Fibroblast of lung (primary cell): Measurements from ENCODE around the gene PXDN. TPM values are rescaled to one million over a fixed set of nuclear protein-coding genes. Genes with fewer than 3 reads are reported as not detected.

Source experiments
- DNase-seq, 2 donors: peaks; one replicate each; pipeline versions ENCODE4 v3.0.0 to v3.0.0-alpha.2; 2010; ENCODE audit warnings: low read depth in 2 of 2
- H2AFZ ChIP-seq: 2 replicates; pipeline ENCODE4 v1.5.1; 2012; ENCODE audit warnings: low read length, control low read depth, inconsistent platforms
- H3K27ac ChIP-seq: 2 replicates; pipeline ENCODE4 v1.5.1; 2011; ENCODE audit warnings: low read length, control low read depth; ENCODE audit not compliant: insufficient read depth
- H3K27me3 ChIP-seq: 2 replicates; pipeline ENCODE4 v1.5.1; 2011; ENCODE audit warnings: mild to moderate bottlenecking, low read length; ENCODE audit not compliant: control insufficient read depth, insufficient read depth
- H3K36me3 ChIP-seq: 2 replicates; pipeline ENCODE4 v1.5.1; 2011; ENCODE audit warnings: low read length; ENCODE audit not compliant: control insufficient read depth, insufficient read depth
- H3K4me1 ChIP-seq: 2 replicates; pipeline ENCODE4 v1.5.1; 2011; ENCODE audit warnings: low read length; ENCODE audit not compliant: control insufficient read depth, insufficient read depth; ENCODE audit errors: extremely low read depth
- H3K4me2 ChIP-seq: 2 replicates; pipeline ENCODE4 v1.5.1; 2011; ENCODE audit warnings: low read length, control low read depth; ENCODE audit not compliant: insufficient read depth; ENCODE audit errors: extremely low read depth
- H3K4me3 ChIP-seq, 4 experiments: fragments of 200-600 bp in 1 of 4; sonication (generic) in 1 of 4; replicated peaks in 1 of 4; 2 replicates each; pipeline ENCODE4 v1.5.1; 2011 to 2016; ENCODE audit warnings: low read length in 4 of 4, low read depth in 3 of 4, mild to moderate bottlenecking in 3 of 4, control low read depth in 2 of 4, inconsistent platforms in 1 of 4, mixed read lengths in 1 of 4; ENCODE audit not compliant: insufficient read depth in 1 of 4; ENCODE audit errors: control extremely low read depth in 1 of 4
- H3K79me2 ChIP-seq: 2 replicates; pipeline ENCODE4 v1.5.1; 2012; ENCODE audit warnings: mild to moderate bottlenecking, low read length, inconsistent platforms; ENCODE audit not compliant: control insufficient read depth, insufficient read depth
- H3K9ac ChIP-seq: 2 replicates; pipeline ENCODE4 v1.5.1; 2011; ENCODE audit warnings: mild to moderate bottlenecking, low read length, control low read depth; ENCODE audit not compliant: insufficient read depth
- H3K9me3 ChIP-seq: 2 replicates; pipeline ENCODE4 v1.5.1; 2012; ENCODE audit warnings: low read depth, low read length; ENCODE audit not compliant: control insufficient read depth, insufficient read depth
- H4K20me1 ChIP-seq: 2 replicates; pipeline ENCODE4 v1.5.1; 2011; ENCODE audit warnings: low read length; ENCODE audit not compliant: control insufficient read depth, insufficient read depth; ENCODE audit errors: extremely low read depth
- EZH2 ChIP-seq: IDR thresholded peaks from 2 replicates; pipeline ENCODE4 v1.5.1; 2012; ENCODE audit warnings: low read length, control low read depth, mild to moderate bottlenecking; ENCODE audit errors: missing control alignments
- polyA plus RNA-seq, 2 donors: library from polyadenylated mRNA; depleted of rRNA in 1 of 2; stranded (reverse) in 1 of 2; unstranded in 1 of 2; fragments of >200 nt; gene quantifications; 2 replicates each; pipeline ENCODE4 v1.2.1, GENCODE V29; 2011 to 2012; ENCODE audit warnings: missing spikeins in 1 of 2
- total RNA-seq: library from RNA; depleted of rRNA; stranded (reverse); fragments of >200 nt; gene quantifications from 2 replicates; pipeline ENCODE4 v1.2.1, GENCODE V29; 2014
- TF ChIP-seq, protein P1 (sequence below), 2 donors: IDR thresholded peaks in 1 of 2; conservative IDR thresholded peaks in 1 of 2; 1 replicate in 1 of 2; 2 replicates in 1 of 2; pipeline ENCODE4 v1.5.1; 2011 to 2012; ENCODE audit warnings: low read length in 2 of 2, control low read depth in 1 of 2, inconsistent platforms in 1 of 2, low read depth in 1 of 2, mild to moderate bottlenecking in 1 of 2

Gene PXDN
- total and polyA plus RNA-seq, 2 donors (not counting 1 experiment from before 2014, with no cell fraction given): 153 to 298 TPM

DNA sequence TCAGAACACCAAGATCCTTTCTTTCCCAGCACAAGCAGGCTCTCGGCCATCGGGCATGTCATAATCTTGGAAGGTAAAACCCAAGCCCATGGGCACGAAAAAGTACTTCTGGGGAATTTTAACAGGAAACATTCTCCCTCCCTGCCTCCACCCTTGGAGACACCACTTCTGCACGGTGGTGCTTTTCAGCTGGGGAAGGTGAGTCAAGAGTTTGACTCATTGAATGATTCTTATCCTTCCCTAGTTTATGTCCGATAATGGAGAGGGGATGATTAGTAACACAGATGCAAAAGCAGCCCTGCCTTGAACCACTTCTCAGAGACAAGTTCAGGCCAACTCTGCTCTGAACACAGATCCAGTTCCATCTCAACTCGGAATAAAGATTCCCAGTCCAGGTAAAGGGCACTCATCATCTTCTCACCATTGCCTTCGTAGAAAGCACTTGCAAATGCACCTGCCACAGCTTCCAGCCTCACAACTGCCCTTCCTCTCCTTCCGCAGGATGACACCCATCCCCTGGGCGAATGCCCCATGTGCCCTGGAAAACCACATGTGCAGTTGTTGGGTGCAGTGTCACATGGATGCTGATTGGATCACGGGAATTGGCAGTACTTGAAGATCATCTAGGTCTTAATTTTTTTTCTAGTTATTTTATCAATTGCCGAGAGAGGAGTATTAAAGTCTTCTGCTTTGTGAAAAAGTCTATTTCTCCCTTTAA is 136.2 kb downstream of the PXDN start:
- H3K4me3 ChIP-seq: no peak overlapping the region
- H3K27ac ChIP-seq: no peak overlapping the region
- no peaks in the 10 kb centered on the region for H3K9me3 ChIP-seq
- H3K27me3 ChIP-seq: peaks cover 6% of the 10 kb centered on the region
- H3K4me2 ChIP-seq: no peak overlapping the region
- no peak overlapping the region for H2AFZ ChIP-seq
- no peak overlapping the region for H3K9ac ChIP-seq
- no peaks in the 10 kb centered on the region for H3K79me2 ChIP-seq
- no peaks in the 10 kb centered on the region for H3K36me3 ChIP-seq
- TF ChIP-seq, protein P1, sequence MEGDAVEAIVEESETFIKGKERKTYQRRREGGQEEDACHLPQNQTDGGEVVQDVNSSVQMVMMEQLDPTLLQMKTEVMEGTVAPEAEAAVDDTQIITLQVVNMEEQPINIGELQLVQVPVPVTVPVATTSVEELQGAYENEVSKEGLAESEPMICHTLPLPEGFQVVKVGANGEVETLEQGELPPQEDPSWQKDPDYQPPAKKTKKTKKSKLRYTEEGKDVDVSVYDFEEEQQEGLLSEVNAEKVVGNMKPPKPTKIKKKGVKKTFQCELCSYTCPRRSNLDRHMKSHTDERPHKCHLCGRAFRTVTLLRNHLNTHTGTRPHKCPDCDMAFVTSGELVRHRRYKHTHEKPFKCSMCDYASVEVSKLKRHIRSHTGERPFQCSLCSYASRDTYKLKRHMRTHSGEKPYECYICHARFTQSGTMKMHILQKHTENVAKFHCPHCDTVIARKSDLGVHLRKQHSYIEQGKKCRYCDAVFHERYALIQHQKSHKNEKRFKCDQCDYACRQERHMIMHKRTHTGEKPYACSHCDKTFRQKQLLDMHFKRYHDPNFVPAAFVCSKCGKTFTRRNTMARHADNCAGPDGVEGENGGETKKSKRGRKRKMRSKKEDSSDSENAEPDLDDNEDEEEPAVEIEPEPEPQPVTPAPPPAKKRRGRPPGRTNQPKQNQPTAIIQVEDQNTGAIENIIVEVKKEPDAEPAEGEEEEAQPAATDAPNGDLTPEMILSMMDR (conservative IDR thresholded peaks at IDR 0.05 in 1 of 2, IDR thresholded peaks at IDR 0.05 in 1 of 2; ENCODE audit: low read depth in 1 of 2, low read length in 2 of 2): no peak
- TF ChIP-seq EZH2: no peak
- H3K4me1 ChIP-seq: peaks cover 14% of the 10 kb centered on the region
- peak in 1 of 2 donors; percentile 71 for DNase-seq
- H4K20me1 ChIP-seq: no peaks in the 10 kb centered on the region

DNA sequence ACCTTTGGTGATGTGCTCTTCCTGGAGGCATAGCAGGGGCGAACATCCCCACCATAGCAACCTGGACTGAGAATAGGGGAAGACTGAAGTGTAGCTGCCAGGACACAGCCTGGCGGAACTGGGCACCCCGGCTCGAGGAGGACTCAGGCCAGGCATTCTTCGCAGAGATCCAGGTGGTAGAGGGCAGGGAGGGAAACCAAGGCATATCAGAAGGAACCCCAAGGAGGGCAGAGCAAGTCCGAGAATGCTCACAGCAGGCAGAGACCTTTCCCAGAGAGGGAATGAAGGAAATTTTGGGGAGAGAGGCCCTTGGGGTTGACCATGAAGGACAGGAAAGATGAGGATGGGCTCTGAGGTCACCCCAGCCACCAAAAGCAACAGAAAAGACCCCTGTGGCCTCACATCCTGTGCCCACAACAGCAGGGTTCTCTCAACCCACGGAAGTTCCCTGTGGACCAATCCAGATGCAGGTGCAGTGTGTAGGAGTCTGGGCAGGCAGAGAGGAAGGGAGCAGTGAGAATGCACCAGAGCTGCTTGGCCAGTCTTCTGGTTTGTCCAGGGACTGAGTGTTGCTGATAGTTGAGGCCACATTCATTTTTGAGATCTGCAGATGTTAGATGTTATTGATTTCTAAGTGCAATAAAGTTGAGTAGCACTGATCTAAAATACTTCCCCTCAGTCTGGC is 136.9 kb downstream of the PXDN start:
- H3K4me3 ChIP-seq: no peak overlapping the region
- no peak overlapping the region for H2AFZ ChIP-seq
- no peaks in the 10 kb centered on the region for H3K9me3 ChIP-seq
- H3K79me2 ChIP-seq: no peaks in the 10 kb centered on the region
- peaks cover 14% of the 10 kb centered on the region for H3K4me1 ChIP-seq
- no peak overlapping the region for H3K27ac ChIP-seq
- no peak for DNase-seq
- no peak overlapping the region for H3K4me2 ChIP-seq
- H3K9ac ChIP-seq: no peak overlapping the region
- TF ChIP-seq EZH2: no peak
- TF ChIP-seq, protein P1 (conservative IDR thresholded peaks at IDR 0.05 in 1 of 2, IDR thresholded peaks at IDR 0.05 in 1 of 2; ENCODE audit: low read depth in 1 of 2, low read length in 2 of 2): no peak
- H4K20me1 ChIP-seq: no peaks in the 10 kb centered on the region
- no peaks in the 10 kb centered on the region for H3K36me3 ChIP-seq
- peaks cover 6% of the 10 kb centered on the region for H3K27me3 ChIP-seq

DNA sequence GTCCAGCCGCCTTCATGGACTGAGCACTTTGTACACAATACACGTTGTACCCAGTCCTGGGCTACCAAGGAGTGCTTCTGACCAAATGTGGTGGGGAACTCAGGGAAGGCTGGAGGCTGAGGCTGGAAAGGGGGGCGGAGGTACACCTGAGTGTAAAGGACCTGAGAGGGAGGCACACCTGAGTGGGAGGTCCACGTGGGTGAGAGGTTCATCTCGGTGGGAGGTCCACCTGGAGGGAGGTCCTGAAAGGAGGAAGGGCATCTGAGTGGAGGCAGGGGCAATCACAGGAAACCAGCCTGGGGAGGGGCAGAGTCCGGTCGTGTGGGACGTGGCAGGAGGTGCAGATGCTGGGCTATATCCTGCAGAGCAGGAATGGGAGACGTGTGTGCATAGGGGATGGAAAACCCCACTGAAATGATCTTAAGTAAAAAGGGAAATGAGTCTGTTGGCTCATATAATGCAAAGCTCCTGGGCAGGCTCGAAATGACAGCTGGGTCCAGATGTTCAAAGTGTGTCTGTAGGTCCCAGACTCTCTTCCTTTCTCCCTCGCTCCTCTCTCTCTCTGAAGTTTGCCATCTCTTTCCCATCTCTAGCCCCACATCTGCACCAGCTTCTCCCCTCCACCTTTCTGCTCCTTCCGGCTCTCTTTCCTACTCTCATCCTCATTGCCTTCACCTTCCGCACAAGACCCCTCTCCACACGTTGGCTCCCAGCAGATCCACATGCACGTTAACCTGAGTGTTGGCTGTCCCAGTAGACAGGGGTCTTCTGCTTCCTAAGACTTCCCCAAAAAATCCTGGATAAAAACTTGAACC is 137.7 kb downstream of the PXDN start:
- H3K27ac ChIP-seq: no peak overlapping the region
- peak in 1 of 2 donors; percentile 49 for DNase-seq
- TF ChIP-seq EZH2: no peak
- TF ChIP-seq, protein P1 (conservative IDR thresholded peaks at IDR 0.05 in 1 of 2, IDR thresholded peaks at IDR 0.05 in 1 of 2; ENCODE audit: low read depth in 1 of 2, low read length in 2 of 2): no peak
- H3K79me2 ChIP-seq: no peaks in the 10 kb centered on the region
- no peak overlapping the region for H3K4me2 ChIP-seq
- H3K4me3 ChIP-seq: no peak overlapping the region
- no peak overlapping the region for H3K9ac ChIP-seq
- H3K4me1 ChIP-seq: peaks cover 14% of the 10 kb centered on the region
- H3K27me3 ChIP-seq: peaks cover 6% of the 10 kb centered on the region
- H2AFZ ChIP-seq: no peak overlapping the region
- H3K9me3 ChIP-seq: no peaks in the 10 kb centered on the region
- no peaks in the 10 kb centered on the region for H3K36me3 ChIP-seq
- H4K20me1 ChIP-seq: no peaks in the 10 kb centered on the region
